HG03280 (cell line): ENCODE results near the gene HYDIN.

Source experiments
- ATAC-seq: cut with Tn5 transposase; IDR thresholded peaks from one replicate; pipeline ENCODE4 v1.9.1; 2021; ENCODE audit warnings: mild to moderate bottlenecking, moderate library complexity; ENCODE audit not compliant: unreplicated experiment

The HYDIN gene

GRCh38 chr16:71230122-71230845, at the start of gene HYDIN:
Gene HYDIN (minus strand): TSS chr16:71230722. CDS start chr16:71186895, 43,827 bp downstream.
- ATAC-seq, result no peak

GRCh38 chr16:71276589-71277334, 46.2 kb upstream of the HYDIN start:
- no peak for ATAC-seq

- ATAC-seq, result no peak
Measured at GRCh38 chr16:71273384-71273783, 42.9 kb upstream of the HYDIN start.

GRCh38 chr16:71264299-71264698, 33.8 kb upstream of the HYDIN start:
- no peak for ATAC-seq

- no peak for ATAC-seq
Measured at GRCh38 chr16:71263582-71263981, 33.1 kb upstream of the HYDIN start.

GRCh38 chr16:71262391-71262790, 31.9 kb upstream of the HYDIN start:
- ATAC-seq, result no peak

- ATAC-seq, result no peak
Measured at GRCh38 chr16:71260995-71261394, 30.5 kb upstream of the HYDIN start.

- ATAC-seq, result no peak
Measured at GRCh38 chr16:71259086-71259485, 28.6 kb upstream of the HYDIN start.

GRCh38 chr16:71258372-71258771, 27.9 kb upstream of the HYDIN start:
- no peak for ATAC-seq

GRCh38 chr16:71257768-71258167, 27.2 kb upstream of the HYDIN start:
- no peak for ATAC-seq

GRCh38 chr16:71255721-71256120, 25.2 kb upstream of the HYDIN start:
- ATAC-seq, result no peak

- ATAC-seq, result no peak
Measured at GRCh38 chr16:71254832-71255525, 24.5 kb upstream of the HYDIN start.

- no peak for ATAC-seq
Measured at GRCh38 chr16:71250461-71251235, 20.1 kb upstream of the HYDIN start.

GRCh38 chr16:71249399-71249798, 18.9 kb upstream of the HYDIN start:
- ATAC-seq, result no peak

GRCh38 chr16:71247478-71247877, 17.0 kb upstream of the HYDIN start:
- ATAC-seq, result no peak

GRCh38 chr16:71246309-71246708, 15.8 kb upstream of the HYDIN start:
- no peak for ATAC-seq

- ATAC-seq, result no peak
Measured at GRCh38 chr16:71244521-71244920, 14.0 kb upstream of the HYDIN start.

GRCh38 chr16:71242601-71243000, 12.1 kb upstream of the HYDIN start:
- no peak for ATAC-seq

- no peak for ATAC-seq
Measured at GRCh38 chr16:71242036-71242435, 11.5 kb upstream of the HYDIN start.

GRCh38 chr16:71229344-71229743, 1.2 kb downstream of the HYDIN start:
- no peak for ATAC-seq
